ENCODE data around the gene RGS14.
"Not testable (repeated sequence)": the region's sequence is repeated elsewhere in the genome, so short reads cannot be mapped to it uniquely, and the experiment has no call there.

RGS14 gene

DNA sequence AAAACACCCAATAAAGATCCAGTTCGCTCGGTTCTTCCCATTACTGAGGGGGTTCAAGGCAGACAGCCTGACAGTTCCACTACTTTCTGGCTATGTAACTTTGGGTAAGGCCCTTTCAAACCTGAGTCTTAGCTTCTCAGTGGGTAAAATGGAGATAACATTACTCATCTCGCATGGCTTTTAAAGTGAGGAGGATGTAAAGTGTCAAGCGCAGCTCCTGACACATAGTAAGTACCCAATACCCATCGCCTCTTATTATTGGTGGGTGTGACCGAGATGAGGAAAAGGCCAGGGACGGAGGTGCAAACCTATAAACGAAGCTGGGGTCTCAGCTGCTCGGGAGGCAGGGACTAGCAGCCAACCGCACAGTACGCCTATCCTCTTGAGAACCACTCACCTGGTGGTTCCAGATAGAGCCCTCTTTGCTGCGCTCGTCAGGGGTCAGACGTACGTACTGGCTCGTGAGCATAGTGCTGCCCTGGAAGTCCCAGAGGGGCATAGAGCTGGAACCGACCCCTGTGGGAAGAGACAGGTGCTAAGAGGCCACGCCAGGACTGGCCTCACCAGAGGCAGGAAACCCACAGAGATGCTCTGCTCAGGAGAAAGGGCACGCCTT, 6.8 kb upstream of the RGS14 start:
- DNase-seq, result no peak

- DNase-seq, result peak; percentile 91
Observed at GRCh38 chr5:177351392-177352329, 6.1 kb upstream of the RGS14 start, which contains the start of gene LMAN2. TSS of gene LMAN2 (minus strand) at chr5:177351668. CDS start at chr5:177351647, 21 bp downstream.

GRCh38 chr5:177353093-177353492, 4.6 kb upstream of the RGS14 start:
- DNase-seq, result no peak

DNA sequence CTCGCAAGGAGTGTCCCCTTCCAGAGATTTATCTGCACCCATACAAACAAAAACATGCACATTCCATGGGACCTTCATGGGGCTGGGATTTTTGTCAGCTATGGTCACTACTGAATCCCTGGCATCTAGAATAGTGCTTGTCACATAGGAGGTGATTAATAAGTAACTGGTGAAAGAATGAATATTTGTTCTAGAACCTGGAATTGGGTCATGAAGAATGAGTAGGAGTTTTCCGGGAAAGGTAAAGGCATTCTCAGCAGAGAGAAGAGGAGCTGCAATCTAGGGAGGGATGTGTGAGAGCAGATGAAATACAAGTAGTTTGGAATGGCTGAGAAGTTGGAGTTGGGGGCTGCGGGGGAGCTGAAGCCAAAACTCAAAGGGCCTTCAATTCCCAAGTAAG, 3.5 kb upstream of the RGS14 start:
- no peak for DNase-seq

- no peak for DNase-seq
Observed at GRCh38 chr5:177354711-177355110, 3.0 kb upstream of the RGS14 start.

- no peak for DNase-seq
Observed at GRCh38 chr5:177355162-177355867, 2.4 kb upstream of the RGS14 start.

DNA sequence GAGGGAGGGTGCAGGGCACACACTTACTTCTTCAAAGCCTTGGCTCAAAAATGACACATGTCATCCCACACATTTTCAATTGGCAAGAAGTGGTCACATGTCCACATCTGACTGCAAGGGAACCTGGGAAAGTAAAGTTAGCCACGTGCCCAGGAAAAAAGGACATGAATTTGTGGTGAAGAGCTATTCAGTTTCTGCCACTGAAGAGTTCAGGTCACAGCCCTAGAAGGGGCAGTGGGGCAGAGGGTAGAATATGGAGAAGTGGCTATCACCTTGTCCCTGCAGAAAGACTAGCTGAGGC, 1.9 kb upstream of the RGS14 start:
- DNase-seq, result no peak

DNA sequence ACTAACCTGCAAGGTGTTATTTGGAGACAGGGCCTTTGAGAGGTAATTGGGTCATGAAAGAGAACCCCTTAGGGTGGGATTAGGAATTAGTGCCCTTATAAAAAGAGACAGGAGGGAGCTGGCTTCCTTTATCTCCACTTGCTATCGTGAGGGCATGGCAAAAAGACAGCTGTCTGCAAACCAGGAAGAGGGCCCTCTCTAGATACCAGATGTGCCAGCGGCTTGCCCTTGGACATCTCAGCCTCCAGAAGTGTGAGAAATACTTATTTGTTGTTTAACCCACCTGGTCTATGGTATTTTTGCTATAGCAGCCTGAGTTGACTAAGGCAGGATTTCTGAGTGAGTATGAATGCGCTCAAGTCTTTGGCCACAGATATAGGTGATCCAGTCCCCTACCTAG, 978 bp upstream of the RGS14 start:
- no peak for DNase-seq

GRCh38 chr5:177357146-177357458, 622 bp upstream of the RGS14 start:
- DNase-seq, result no peak

DNA sequence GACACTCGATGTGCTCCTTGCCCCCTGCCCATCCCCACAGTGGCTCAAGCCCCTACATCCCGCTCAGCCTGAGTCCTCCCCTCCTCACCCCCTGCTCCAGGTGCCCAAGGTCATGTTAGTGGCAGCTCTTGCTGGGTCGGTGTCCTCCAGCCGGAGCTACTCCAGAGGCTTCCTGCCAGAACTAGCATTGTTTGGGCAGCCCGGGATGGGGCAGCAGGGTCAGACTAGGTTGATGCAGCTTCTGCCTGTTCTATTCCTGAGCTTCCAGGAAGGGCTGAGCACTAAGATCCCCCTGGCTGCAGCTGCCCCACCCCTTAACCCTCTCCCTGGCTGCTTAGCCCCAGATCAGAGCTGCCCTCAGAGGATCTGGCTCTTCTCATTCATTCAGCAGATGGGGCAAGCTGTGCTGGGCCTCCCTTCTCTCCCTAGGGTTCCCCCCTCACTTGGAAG, 671 bp downstream of the RGS14 start:
- DNase-seq, result no peak

DNA sequence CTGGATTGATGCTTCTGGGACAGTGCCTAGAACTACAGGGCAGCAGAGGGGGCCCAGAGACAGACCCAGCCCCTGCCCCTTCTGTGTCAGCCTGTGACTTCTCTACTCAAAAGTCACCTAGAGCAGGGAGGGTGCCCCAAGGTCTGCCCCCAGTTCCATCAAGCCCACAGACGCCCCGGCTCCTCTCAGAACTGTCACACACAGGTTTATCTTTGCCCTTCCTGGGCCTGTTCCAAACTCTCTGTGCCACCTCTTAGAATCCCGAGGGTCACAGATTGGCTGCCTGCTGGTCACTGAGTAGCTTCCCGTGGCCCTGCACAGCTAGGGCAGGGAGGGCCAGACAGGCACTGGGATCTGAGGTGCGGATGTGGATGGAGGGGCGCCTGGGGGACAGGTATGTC, 1.7 kb downstream of the RGS14 start:
- no peak for DNase-seq

DNA sequence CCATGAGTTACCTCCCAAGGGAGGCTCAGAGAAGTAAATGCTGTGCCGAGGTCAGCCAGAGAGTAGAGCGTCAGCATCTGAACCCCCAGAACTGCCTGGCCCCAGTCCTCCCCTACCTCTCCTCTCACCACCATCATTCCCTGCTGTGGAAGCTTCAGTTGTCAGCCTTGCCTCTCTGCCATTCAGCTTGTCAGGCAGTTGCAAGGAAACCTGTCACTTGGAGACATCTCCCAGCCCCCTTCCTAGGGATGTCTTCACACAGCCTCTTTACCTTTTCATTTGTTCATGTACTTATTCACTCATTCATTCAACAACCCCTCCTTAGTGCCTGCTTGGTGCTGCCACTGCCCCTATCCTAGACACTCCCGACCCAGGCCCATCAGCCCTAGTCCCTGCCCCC, 2.1 kb downstream of the RGS14 start:
- no peak for DNase-seq

DNA sequence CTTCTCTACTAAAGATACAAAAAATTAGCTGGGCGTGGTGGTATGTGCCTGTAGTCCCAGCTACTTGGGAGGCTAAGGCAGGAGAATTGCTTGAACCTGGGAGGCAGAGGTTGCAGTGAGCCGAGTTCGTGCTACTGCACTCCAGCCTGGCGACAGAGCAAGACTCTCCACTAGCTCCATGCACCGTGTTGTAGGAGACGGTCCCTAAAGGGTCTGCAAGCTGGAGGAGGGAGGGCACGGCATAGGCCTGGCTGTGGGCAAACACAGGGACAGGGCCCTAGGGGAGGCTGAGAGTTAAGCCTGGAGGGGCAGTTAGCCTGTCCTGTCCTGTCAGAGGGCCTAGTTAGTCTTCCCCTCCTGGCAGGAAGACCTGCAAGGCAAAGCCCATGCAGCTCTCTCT, 3.0 kb downstream of the RGS14 start:
- DNase-seq, result not testable (repeated sequence)

DNA sequence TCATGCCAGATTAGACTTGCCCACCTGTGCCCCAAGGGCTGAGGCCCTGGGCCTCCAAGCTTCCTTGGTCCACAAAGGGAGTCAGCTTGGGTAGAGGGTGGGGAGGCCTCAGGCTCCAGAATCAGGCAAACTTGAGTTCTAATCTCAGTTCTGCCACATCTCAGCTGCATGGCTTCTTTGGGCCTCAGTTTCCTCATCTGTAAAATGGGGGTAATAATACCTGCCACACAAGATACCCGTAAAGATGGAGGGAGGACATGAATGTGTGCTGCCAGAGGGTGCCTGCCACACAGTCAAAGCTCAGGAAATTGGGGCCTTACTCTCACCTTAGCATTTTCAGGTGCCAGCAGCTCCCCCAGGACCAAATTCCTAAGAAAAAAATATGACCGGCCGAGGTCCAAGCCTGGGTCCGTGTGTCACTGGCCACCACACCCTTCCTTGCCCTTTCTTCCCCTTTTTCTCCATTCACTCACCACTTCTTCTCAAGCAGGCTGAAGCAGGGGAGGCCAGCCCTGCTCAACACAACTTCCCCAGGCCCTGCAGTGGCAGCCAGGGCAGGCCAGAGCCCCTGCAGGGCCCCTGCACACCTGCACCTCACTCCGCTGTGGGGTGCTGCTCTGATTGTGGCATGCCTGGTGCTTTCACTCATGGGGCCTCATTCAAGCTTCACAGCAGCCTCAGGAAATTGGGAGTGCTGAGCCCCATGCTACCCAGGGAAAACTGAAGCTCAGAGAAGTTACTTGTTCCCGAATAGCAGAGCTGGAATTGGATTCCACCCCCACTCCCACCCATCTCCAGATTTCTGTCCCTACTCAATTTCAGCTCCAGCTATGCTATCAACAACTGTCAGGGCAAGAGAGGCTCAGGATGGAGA, 3.9 kb downstream of the RGS14 start:
- no peak for DNase-seq

- DNase-seq, result no peak
Observed at GRCh38 chr5:177362292-177362609, 4.5 kb downstream of the RGS14 start.

DNA sequence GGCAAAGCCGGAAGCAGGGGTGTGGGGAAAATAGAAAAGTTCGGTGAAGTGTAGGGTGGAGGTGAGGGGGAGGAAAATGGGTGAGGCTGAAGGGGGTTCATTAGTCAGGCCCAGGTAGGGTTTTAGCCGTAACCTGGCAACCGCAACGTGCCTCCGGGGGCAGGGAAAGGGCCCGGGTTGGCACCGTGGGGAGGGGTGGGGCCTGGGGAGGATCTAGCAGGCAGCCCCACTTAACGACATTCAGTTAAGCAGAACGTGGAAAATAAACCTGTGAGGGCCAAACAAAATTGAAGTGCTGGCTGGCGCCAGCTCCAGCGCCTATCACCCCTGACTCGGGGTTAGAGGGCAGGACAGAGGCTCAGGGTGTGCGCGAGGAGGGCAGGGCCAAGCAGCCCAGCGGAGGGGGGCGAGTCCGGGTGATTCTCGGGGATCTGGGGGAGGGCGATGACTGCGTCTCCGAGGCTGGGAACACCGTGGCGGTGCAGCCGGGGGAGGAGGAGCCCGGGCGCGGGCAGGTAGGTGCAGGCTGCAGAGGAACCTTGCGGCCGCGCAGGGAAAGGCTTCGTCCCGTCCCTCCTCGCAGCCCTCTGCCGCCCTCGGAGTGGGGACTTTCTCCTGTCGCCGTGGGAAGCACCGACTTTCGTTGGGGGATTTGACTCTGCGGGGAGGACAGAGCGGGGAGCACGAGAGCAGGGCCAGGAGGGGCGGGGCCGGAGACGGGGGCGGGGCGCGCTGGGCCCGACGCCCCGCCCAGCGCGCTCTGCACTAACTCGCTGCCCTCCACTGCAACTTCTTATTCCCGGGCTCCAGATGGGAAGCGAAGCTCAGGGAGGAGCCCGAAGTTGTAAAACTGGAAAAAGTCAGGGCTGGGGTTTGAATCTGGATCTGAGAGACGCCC, 5.1 kb downstream of the RGS14 start:
- peak; percentile 70 for DNase-seq

- no peak for DNase-seq
Observed at GRCh38 chr5:177363565-177363964, 5.8 kb downstream of the RGS14 start.

DNA sequence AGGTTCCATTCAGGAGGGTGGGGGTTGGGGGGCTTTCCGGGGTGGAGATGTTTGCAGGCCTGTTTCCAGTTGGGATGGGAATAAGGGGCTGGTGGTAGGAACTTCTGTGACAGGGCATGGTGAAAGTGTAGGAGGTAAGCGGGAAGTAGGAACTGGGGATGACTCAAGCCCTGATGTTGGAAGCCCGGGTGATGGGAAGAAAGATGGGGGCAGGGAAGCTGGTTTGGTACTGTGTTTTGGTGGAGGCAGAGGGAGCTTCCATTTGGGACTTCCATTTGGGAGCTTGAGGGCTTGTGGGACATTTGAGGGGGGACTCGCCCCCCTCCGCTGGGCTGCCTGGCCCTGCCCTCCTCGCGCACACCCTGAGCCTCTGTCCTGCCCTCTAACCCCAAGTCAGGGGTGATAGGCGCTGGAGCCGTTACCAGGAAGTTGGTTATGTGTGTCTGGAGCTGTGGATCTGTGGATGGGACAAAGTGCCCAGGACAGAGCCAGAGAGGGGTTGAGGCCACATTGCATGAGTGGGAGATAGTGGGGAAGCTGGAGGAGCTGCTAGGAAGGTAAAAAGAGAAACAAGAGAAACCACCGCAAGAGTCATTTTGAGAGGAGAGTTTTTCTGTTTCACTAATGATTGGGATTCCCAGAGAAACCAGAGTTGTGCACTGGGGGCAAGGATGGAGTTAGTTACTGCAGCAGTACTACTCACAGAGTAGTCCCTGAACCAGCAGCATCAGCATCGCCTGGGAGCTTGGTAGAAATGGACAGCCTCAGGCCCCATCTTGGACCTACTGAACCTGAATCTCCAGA, 6.6 kb downstream of the RGS14 start:
- DNase-seq, result peak; percentile 50

GRCh38 chr5:177365845-177366527, 8.3 kb downstream of the RGS14 start:
- no peak for DNase-seq

- DNase-seq, result no peak
Observed at GRCh38 chr5:177366528-177367322, 9.0 kb downstream of the RGS14 start.

Measured in activated naive CD4-positive, alpha-beta T cell treated with Interleukin-2 at 50 U/mL for 16 hours (primary cell).